ENCODE data around the gene PANK4.

The PANK4 gene

GRCh38 chr1:2494323-2494693 lies 32.1 kb downstream of the PANK4 start:
- DNase-seq = no peak

GRCh38 chr1:2493691-2494322 lies 32.6 kb downstream of the PANK4 start:
- no peak for DNase-seq

GRCh38 chr1:2493218-2493617 lies 33.2 kb downstream of the PANK4 start:
- no peak for DNase-seq

- no peak for DNase-seq
These were observed 34.3 kb downstream of the PANK4 start for GRCh38 chr1:2492091-2492490.

GRCh38 chr1:2489615-2490014 lies 36.8 kb downstream of the PANK4 start:
- DNase-seq = no peak

- DNase-seq = no peak
These were observed 37.7 kb downstream of the PANK4 start for GRCh38 chr1:2488688-2489087.

- no peak for DNase-seq
These were observed 39.8 kb downstream of the PANK4 start for GRCh38 chr1:2486558-2486957.

- no peak for DNase-seq
These were observed 40.4 kb downstream of the PANK4 start for GRCh38 chr1:2486041-2486440.

- DNase-seq = no peak
These were observed 42.4 kb downstream of the PANK4 start for GRCh38 chr1:2483970-2484369.

GRCh38 chr1:2483026-2483425 lies 43.4 kb downstream of the PANK4 start:
- DNase-seq = no peak

GRCh38 chr1:2482588-2482987 lies 43.8 kb downstream of the PANK4 start:
- DNase-seq = no peak

- DNase-seq = no peak
These were observed 44.5 kb downstream of the PANK4 start for GRCh38 chr1:2481885-2482284.

- no peak for DNase-seq
These were observed 45.4 kb downstream of the PANK4 start for GRCh38 chr1:2480986-2481364.

GRCh38 chr1:2480236-2480985 lies 46.0 kb downstream of the PANK4 start:
- DNase-seq = no peak

- DNase-seq = no peak
These were observed 46.8 kb downstream of the PANK4 start for GRCh38 chr1:2479618-2480017.

- DNase-seq = no peak
These were observed 47.2 kb downstream of the PANK4 start for GRCh38 chr1:2479186-2479585.

GRCh38 chr1:2477791-2478499 lies 48.5 kb downstream of the PANK4 start:
- DNase-seq = no peak

- DNase-seq = no peak
These were observed 49.1 kb downstream of the PANK4 start for GRCh38 chr1:2477309-2477708.

GRCh38 chr1:2476061-2476999 lies 50.1 kb downstream of the PANK4 start, which contains the start of gene PLCH2:
Gene PLCH2, plus strand, starts transcription at chr1:2476289. Its CDS starts 300 bp downstream, at chr1:2476589.
- no peak for DNase-seq

- no peak for DNase-seq
These were observed 50.8 kb downstream of the PANK4 start for GRCh38 chr1:2475571-2475970.

- DNase-seq = no peak
These were observed 51.4 kb downstream of the PANK4 start for GRCh38 chr1:2474933-2475371.

- no peak for DNase-seq
These were observed 52.1 kb downstream of the PANK4 start for GRCh38 chr1:2474104-2474844.

Measured in stimulated activated CD4-positive, alpha-beta T cell treated with anti-CD3 and anti-CD28 coated beads, Interleukin-15, amount 100 ng/mL, for 24 hours (primary cell).